HPDE6-E6E7 (cell line): Measurements from ENCODE around the gene NCOA1.

ENCODE experiments used
- DNase-seq: peaks from one replicate; pipeline ENCODE4 v3.0.0; 2011; ENCODE audit warnings: missing footprints; ENCODE audit errors: extremely low spot score

The NCOA1 gene

GRCh38 chr2:24739354-24740025, 248.4 kb downstream of the NCOA1 start:
- DNase-seq, result no peak

- DNase-seq, result no peak
Measured at GRCh38 chr2:24740142-24740541, 249.1 kb downstream of the NCOA1 start.

- DNase-seq, result no peak
Measured at GRCh38 chr2:24742730-24743129, 251.7 kb downstream of the NCOA1 start.

- no peak for DNase-seq
Measured at GRCh38 chr2:24743924-24744323, 252.9 kb downstream of the NCOA1 start.

- DNase-seq, result no peak
Measured at GRCh38 chr2:24744356-24744755, 253.3 kb downstream of the NCOA1 start.

- no peak for DNase-seq
Measured at GRCh38 chr2:24745825-24746224, 254.8 kb downstream of the NCOA1 start.

- DNase-seq, result no peak
Measured at GRCh38 chr2:24747299-24747698, 256.2 kb downstream of the NCOA1 start.

GRCh38 chr2:24749069-24749691, 258.1 kb downstream of the NCOA1 start:
- DNase-seq, result no peak

GRCh38 chr2:24754985-24755705, 264.1 kb downstream of the NCOA1 start:
- DNase-seq, result no peak

- DNase-seq, result no peak
Measured at GRCh38 chr2:24756789-24757188, 265.7 kb downstream of the NCOA1 start.

- DNase-seq, result no peak
Measured at GRCh38 chr2:24761866-24762265, 270.8 kb downstream of the NCOA1 start.

- DNase-seq, result no peak
Measured at GRCh38 chr2:24762518-24762917, 271.5 kb downstream of the NCOA1 start.

- no peak for DNase-seq
Measured at GRCh38 chr2:24763843-24764242, 272.8 kb downstream of the NCOA1 start.

GRCh38 chr2:24766609-24767008, 275.6 kb downstream of the NCOA1 start:
- DNase-seq, result no peak

GRCh38 chr2:24768013-24768412, 277.0 kb downstream of the NCOA1 start:
- no peak for DNase-seq

- DNase-seq, result no peak
Measured at GRCh38 chr2:24768601-24769000, 277.5 kb downstream of the NCOA1 start.

GRCh38 chr2:24771061-24771460, 280.0 kb downstream of the NCOA1 start:
- no peak for DNase-seq

GRCh38 chr2:24771764-24772586, 280.9 kb downstream of the NCOA1 start:
- DNase-seq, result no peak

- no peak for DNase-seq
Measured at GRCh38 chr2:24774373-24774772, 283.3 kb downstream of the NCOA1 start.

GRCh38 chr2:24779116-24779515, 288.1 kb downstream of the NCOA1 start:
- no peak for DNase-seq

- DNase-seq, result no peak
Measured at GRCh38 chr2:24783641-24784040, 292.6 kb downstream of the NCOA1 start.

GRCh38 chr2:24785671-24786321, 294.7 kb downstream of the NCOA1 start:
- no peak for DNase-seq
